A673 (cell line): ENCODE results near the gene EXOC4. TPM values are rescaled to one million over a fixed set of nuclear protein-coding genes. Genes with fewer than 3 reads are reported as not detected.

Experiments used
- BruUV-seq: library from RNA; stranded (reverse); fragments of 400-500 nt; replicated peaks from 2 replicates; lab custom pipeline; 2021; lab: Mats Ljungman, UMichigan
- CTCF ChIA-PET: fragments of 300-600 bp; sonication (Branson Sonifier 250); formaldehyde crosslinking; loops from one replicate; lab custom pipeline; 2022; ENCODE audit warnings: antibody characterized with exemption; lab: Charles Lee
- POLR2A ChIA-PET: fragments of 300-600 bp; sonication (Branson Sonifier 250); formaldehyde crosslinking; loops from one replicate; lab custom pipeline; 2022; ENCODE audit warnings: antibody characterized with exemption; ENCODE audit not compliant: low non-redundant PET; lab: Charles Lee
- DNase-seq: peaks from one replicate; pipeline ENCODE4 v3.0.0-alpha.2; 2015; ENCODE audit warnings: low spot score
- H3K27ac ChIP-seq: fragments of 200-600 bp; sonication (generic); 2 replicates; pipeline ENCODE4 v1.5.1; 2016; ENCODE audit warnings: mixed run types, low read depth, mild to moderate bottlenecking, mixed read lengths, antibody characterized with exemption, low read length; ENCODE audit not compliant: poor library complexity, severe bottlenecking
- H3K27me3 ChIP-seq: fragments of 200-600 bp; sonication (generic); replicated peaks from 2 replicates; pipeline ENCODE4 v1.6.1; 2017; ENCODE audit warnings: mixed run types, low read depth, mild to moderate bottlenecking, mixed read lengths, antibody characterized with exemption, low read length; ENCODE audit not compliant: insufficient read depth, poor library complexity
- H3K36me3 ChIP-seq: fragments of 200-600 bp; sonication (generic); 2 replicates; pipeline ENCODE4 v1.6.1; 2016; ENCODE audit warnings: mixed run types, mild to moderate bottlenecking, mixed read lengths, antibody characterized with exemption, low read length; ENCODE audit not compliant: insufficient read depth, poor library complexity, severe bottlenecking
- H3K4me1 ChIP-seq: fragments of 200-600 bp; sonication (generic); 2 replicates; pipeline ENCODE4 v1.6.1; 2017; ENCODE audit warnings: mixed run types, mild to moderate bottlenecking, mixed read lengths, antibody characterized with exemption, low read length; ENCODE audit not compliant: insufficient read depth, poor library complexity, severe bottlenecking
- H3K4me3 ChIP-seq: fragments of 200-600 bp; sonication (generic); 2 replicates; pipeline ENCODE4 v1.5.1; 2016; ENCODE audit warnings: low read depth, mixed run types, mild to moderate bottlenecking, mixed read lengths, low read length; ENCODE audit not compliant: poor library complexity, severe bottlenecking
- H3K9me3 ChIP-seq: fragments of 200-600 bp; sonication (generic); 2 replicates; pipeline ENCODE4 v1.6.1; 2016; ENCODE audit warnings: mixed run types, low read depth, mild to moderate bottlenecking, mixed read lengths, antibody characterized with exemption, low read length; ENCODE audit not compliant: poor library complexity, severe bottlenecking
- CTCF ChIP-seq: fragments of 300-800, 200-600 bp; sonication (generic); conservative IDR thresholded peaks from 2 replicates; pipeline ENCODE4 v1.5.1; 2017; ENCODE audit warnings: low read depth, mild to moderate bottlenecking, antibody characterized with exemption, low read length, moderate library complexity, mixed read lengths
- EZH2 ChIP-seq: fragments of 200-600 bp; sonication (generic); IDR thresholded peaks from 2 replicates; pipeline ENCODE4 v1.6.1; 2017; ENCODE audit warnings: borderline replicate concordance, low read depth, mild to moderate bottlenecking, mixed read lengths, antibody characterized with exemption, low read length; ENCODE audit not compliant: poor library complexity, severe bottlenecking
- intact Hi-C: fragments of 100-400 bp; cut with micrococcal nuclease; formaldehyde crosslinking; loops from one replicate; pipeline ENCODE4 v1.10.0; 2022; ENCODE audit not compliant: unreplicated experiment
- total RNA-seq: library from RNA; stranded (reverse); gene quantifications from 2 replicates; pipeline ENCODE4 v1.2.3, GENCODE V29; 2021

Gene EXOC4
- total RNA-seq, 1 experiment from 2014 or later = 66.1 TPM

- no TSS peak for BruUV-seq
- no peak for DNase-seq
- no peak overlapping the region for H3K4me3 ChIP-seq
- no peaks in the 10 kb centered on the region for H3K9me3 ChIP-seq
- H3K27ac ChIP-seq = no peak overlapping the region
- intact Hi-C loops = no loop called here
- no peak for TF ChIP-seq EZH2
- no peak for TF ChIP-seq CTCF
- H3K27me3 ChIP-seq = no peaks in the 10 kb centered on the region
- CTCF ChIA-PET = no interaction called here
- no peaks in the 10 kb centered on the region for H3K4me1 ChIP-seq
- no peaks in the 10 kb centered on the region for H3K36me3 ChIP-seq
- POLR2A ChIA-PET = no interaction called here
These were observed 340.7 kb downstream of the EXOC4 start for GRCh38 chr7:133593561-133593960.

GRCh38 chr7:133601617-133602016 is 348.7 kb downstream of the EXOC4 start:
- H3K27ac ChIP-seq = no peak overlapping the region
- no peak for DNase-seq
- H3K4me1 ChIP-seq = no peaks in the 10 kb centered on the region
- no peak overlapping the region for H3K4me3 ChIP-seq
- H3K36me3 ChIP-seq = no peaks in the 10 kb centered on the region
- CTCF ChIA-PET = no interaction called here
- no TSS peak for BruUV-seq
- POLR2A ChIA-PET = no interaction called here
- intact Hi-C loops = no loop called here
- H3K9me3 ChIP-seq = no peaks in the 10 kb centered on the region
- no peaks in the 10 kb centered on the region for H3K27me3 ChIP-seq
- TF ChIP-seq EZH2 (no peak), CTCF (no peak)

- ChIA-PET POLR2A (no interaction called here), CTCF (no interaction called here)
- peak; percentile 27 for DNase-seq
- Histone ChIP-seq H3K27ac (no peak overlapping the region), H3K9me3 (no peaks in the 10 kb centered on the region), H3K4me1 (no peaks in the 10 kb centered on the region), H3K27me3 (no peaks in the 10 kb centered on the region), H3K36me3 (no peaks in the 10 kb centered on the region), H3K4me3 (no peak overlapping the region)
- no TSS peak for BruUV-seq
- no peak for TF ChIP-seq EZH2
- no peak for TF ChIP-seq CTCF
- intact Hi-C loops = no loop called here
These were observed 349.4 kb downstream of the EXOC4 start for GRCh38 chr7:133602291-133602690.
